Daoy (cell line): ENCODE data around the gene YAE1. TPM values are rescaled to one million over a fixed set of nuclear protein-coding genes. Genes with fewer than 3 reads are reported as not detected.

ENCODE experiments used
- DNase-seq: peaks from one replicate; pipeline ENCODE4 v3.0.0-alpha.2; 2015; ENCODE audit warnings: low read depth
- total RNA-seq: library from RNA; depleted of rRNA; stranded (reverse); fragments of >200 nt; shearing (Covaris generic); gene quantifications from 2 replicates; pipeline ENCODE4 v1.2.3, GENCODE V29; 2014; rRNA removed

Gene YAE1
- total RNA-seq, 1 experiment from 2014 or later, result 73.8 TPM

DNA sequence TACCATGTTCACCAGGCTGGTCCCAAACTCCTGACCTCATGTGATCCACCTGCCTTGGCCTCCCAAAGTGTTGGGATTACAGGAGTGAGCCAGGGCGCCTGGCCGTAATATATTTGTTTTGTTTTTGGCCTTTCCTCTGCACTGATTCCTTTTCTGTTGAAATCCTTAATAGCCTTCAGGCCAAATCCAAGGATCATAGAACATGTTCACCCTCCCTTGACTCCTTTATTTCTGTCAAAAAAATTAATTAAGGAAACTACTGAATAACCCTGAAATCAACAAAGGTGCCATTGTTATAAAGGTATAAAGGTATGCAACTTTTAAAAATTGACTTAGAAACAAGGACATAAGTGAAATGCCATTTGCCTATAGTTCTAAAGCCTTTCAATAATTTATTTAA is 41.7 kb downstream of the YAE1 start:
- DNase-seq, result no peak

GRCh38 chr7:39608278-39608677 is 42.1 kb downstream of the YAE1 start:
- DNase-seq, result no peak

GRCh38 chr7:39609113-39609934 is 43.1 kb downstream of the YAE1 start:
- DNase-seq, result peak; percentile 56

GRCh38 chr7:39609935-39610263 is 43.7 kb downstream of the YAE1 start:
- no peak for DNase-seq

DNA sequence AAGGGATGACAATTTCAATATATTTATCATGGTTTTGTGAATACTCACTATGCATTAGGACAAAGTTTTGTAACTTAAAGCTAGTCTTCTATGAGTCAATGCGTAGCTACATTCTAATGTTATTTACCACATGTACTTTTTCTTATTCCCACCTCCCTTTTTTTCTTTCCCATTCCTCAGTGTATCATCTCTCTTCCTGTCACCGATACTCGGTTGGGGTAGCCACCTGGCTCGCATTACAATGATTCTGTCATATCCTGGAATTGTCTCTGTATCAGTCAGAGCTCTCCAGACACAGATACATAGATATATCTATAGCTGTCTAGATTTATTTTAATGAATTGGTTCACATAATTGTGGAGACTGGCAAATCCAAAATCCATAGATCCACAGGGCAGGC is 47.4 kb downstream of the YAE1 start:
- peak; percentile 62 for DNase-seq

DNA sequence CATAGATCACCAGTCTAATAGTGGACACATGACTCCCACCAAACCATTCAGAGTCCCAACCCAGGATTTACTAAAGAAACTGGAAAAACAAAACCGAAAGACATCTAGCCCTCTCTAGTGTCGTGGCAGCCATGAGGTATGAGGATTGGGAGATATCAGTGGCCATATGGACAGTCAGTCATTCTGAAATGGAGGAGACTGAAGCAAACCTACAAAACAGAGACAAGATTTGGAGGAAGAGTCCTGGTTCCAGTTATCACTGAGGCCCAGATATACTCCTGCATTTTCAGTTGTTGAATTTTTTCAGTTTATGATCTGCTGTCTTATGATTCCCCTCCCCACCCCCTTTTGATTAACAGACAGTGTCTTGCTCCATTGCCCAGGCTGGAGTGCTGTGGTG is 48.1 kb downstream of the YAE1 start:
- DNase-seq, result no peak

DNA sequence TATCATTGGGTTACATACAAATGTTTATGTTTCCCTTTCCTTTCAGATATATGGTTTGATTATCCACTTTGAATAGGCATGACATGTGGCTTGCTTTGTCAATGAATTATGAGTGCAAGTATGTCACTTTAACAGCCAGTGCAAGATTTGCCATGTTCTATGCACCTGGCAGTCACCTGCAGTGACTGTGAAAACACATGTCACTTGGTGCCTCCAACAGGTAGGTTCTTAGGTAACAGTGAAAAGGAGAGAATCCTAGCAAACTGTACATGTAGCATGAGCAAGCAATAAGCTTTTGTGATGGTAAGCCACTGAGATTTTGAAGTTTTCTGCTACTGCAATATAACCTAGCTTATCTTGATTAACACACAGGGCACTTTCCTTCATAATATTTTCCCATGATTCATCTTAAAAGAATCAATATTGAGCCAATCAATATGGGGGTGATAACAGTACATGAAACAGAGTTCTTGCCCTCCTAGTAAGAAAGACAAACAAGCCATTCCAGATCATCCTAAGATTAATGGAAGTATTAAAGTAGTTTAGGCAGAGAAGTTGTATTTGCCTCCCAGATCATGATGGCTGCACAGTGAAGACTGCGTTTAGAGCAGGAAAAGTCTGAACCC is 49.3 kb downstream of the YAE1 start:
- no peak for DNase-seq

GRCh38 chr7:39616138-39616537 is 49.9 kb downstream of the YAE1 start:
- DNase-seq, result peak; percentile 55

- DNase-seq, result no peak
Measured at GRCh38 chr7:39617005-39617404, 50.8 kb downstream of the YAE1 start.

- no peak for DNase-seq
Measured at GRCh38 chr7:39618868-39619267, 52.7 kb downstream of the YAE1 start.

DNA sequence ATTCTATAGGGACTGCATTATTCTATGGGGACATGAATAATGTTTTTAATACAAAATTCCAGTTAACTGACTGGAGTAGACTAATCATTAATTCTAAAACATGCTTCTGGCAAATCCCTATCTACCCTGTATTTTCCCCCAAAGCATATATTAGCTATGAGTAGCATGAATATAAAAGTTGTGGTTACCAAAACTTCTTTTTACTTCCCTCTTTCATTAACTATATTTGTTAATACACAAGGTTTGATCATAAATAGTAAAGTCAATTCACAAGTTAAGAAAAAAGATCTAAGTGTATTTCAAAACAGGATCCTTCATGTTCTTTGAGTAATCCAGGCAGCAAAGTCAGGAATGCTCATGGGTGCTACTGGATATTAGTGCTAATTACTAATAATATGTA is 54.3 kb downstream of the YAE1 start:
- DNase-seq, result no peak

GRCh38 chr7:39621261-39621660 is 55.1 kb downstream of the YAE1 start:
- peak; percentile 63 for DNase-seq

DNA sequence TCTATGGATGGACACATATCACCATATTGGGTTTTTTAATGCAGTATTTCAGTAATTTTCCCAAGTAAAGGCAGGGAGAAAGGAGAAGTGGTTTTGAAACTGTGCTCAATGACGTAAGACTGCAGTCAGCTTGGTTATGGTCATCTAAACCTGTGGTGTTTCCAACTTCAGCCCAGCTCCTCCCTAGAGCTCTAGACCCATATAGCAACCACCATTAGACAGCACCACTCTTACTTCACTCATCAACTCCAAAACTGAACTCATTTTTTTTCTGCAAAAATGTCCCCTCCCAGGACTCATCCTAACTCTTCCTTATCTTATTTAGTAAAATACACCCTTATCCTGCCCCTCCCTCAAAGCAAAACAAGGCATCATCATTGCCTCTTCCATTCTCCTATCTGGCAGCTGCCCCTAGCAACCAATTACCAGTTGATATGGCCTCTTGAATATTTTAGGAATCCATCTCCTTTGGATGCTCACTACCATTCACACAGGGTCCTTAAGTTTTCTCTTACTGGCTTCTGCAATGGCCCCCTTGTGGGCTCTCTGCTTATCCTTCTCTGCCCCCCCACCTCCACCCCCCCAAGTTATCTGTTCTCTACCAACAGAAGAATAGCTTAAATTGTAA is 55.7 kb downstream of the YAE1 start:
- DNase-seq, result no peak

Other genes with a start within 250 kb of the YAE1 start
- 12.2 and 15.6 TPM in 2 replicates for gene RALA, start 57.2 kb downstream of the YAE1 start, total RNA-seq